Fibroblast of pulmonary artery (primary cell): ENCODE results near the gene IFI16.
A peak's percentile ranks its signal among the peaks of the same experiment; 100 is the strongest.
"Not testable (repeated sequence)": the region's sequence is repeated elsewhere in the genome, so short reads cannot be mapped to it uniquely, and the experiment has no call there.

Source experiments
- DNase-seq: peaks from one replicate; pipeline ENCODE4 v3.0.0-alpha.2; 2010; ENCODE audit warnings: low read depth
- H3K4me3 ChIP-seq: replicated peaks from 2 replicates; pipeline ENCODE4 v1.5.1; 2011; ENCODE audit warnings: low read depth, mild to moderate bottlenecking, control low read depth, low read length, moderate library complexity
- TF ChIP-seq, protein P1 (sequence below): IDR thresholded peaks from 2 replicates; pipeline ENCODE4 v1.5.1; 2011; ENCODE audit warnings: mild to moderate bottlenecking, control low read depth, low read length, inconsistent platforms; ENCODE audit errors: missing control alignments

The IFI16 gene

GRCh38 chr1:159005676-159006075 lies 4.0 kb upstream of the IFI16 start:
- H3K4me3 ChIP-seq: peak overlapping the region; percentile 10
- peak; percentile 83 for DNase-seq
- TF ChIP-seq, protein P1, sequence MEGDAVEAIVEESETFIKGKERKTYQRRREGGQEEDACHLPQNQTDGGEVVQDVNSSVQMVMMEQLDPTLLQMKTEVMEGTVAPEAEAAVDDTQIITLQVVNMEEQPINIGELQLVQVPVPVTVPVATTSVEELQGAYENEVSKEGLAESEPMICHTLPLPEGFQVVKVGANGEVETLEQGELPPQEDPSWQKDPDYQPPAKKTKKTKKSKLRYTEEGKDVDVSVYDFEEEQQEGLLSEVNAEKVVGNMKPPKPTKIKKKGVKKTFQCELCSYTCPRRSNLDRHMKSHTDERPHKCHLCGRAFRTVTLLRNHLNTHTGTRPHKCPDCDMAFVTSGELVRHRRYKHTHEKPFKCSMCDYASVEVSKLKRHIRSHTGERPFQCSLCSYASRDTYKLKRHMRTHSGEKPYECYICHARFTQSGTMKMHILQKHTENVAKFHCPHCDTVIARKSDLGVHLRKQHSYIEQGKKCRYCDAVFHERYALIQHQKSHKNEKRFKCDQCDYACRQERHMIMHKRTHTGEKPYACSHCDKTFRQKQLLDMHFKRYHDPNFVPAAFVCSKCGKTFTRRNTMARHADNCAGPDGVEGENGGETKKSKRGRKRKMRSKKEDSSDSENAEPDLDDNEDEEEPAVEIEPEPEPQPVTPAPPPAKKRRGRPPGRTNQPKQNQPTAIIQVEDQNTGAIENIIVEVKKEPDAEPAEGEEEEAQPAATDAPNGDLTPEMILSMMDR: no peak

GRCh38 chr1:159006210-159006807 lies 3.4 kb upstream of the IFI16 start:
- not testable (repeated sequence) for DNase-seq, H3K4me3 ChIP-seq

DNA sequence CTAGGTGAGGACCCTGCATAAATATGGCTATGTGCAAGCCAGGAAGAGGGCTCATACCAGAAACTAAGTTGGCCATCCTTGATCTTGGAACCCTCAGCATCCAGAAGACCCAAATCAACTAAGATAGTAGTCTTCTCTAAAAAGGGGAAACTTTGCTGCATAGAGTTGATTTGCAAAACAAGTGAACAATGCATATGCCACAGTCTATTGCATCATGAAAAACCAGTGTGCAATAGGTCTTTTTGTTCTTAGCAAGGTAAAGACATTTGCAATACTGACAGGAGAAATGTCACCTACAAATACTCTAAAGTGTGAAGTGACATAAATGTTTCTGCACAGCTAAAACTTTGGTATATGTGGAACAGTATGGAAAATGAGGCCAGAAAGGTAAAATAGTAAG lies 2.0 kb upstream of the IFI16 start:
- no peak overlapping the region for H3K4me3 ChIP-seq
- TF ChIP-seq, protein P1: no peak
- DNase-seq: no peak

DNA sequence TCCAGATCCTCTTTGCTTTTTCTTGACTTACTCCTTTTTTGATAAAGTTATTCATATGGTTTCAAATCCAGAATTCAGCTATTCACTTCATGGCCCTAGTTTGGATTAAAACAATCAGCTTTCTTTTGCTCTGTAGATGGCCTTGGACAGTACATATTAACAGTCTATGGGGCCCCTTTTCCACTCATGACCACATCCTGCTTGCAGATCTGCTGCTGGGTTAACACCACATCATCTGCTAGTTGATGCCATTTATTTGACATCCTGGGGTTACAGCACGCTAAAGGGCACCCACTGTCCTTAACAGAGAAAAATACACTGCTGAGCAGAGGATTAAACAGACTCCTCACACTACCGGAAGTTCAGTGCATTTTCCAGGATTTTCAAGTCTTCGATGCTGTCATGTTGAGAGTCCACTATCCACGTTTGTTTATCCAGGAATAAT lies 941 bp upstream of the IFI16 start:
- TF ChIP-seq, protein P1: no peak
- no peak overlapping the region for H3K4me3 ChIP-seq
- no peak for DNase-seq

GRCh38 chr1:159009287-159009686 lies 420 bp upstream of the IFI16 start:
- peak overlapping the region; percentile 72 for H3K4me3 ChIP-seq
- TF ChIP-seq, protein P1: no peak
- no peak for DNase-seq

DNA sequence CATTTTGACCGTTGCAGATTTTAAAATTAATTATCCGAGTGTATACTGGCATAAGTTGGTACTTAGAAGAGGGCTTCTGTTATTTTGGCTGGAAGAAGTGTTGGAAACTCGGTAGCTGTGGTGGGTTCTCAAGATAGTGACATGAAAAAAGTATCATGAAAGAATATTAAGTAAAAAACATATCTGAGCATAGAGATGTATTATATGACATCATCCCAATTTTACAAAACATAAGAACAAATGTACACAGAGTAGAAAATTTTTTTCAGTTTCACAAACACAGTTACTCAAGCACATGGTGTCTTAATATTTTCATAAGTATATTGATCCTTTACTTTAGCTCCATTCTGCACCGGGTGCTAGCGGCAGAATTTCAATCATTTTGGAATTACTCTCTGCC lies 684 bp downstream of the IFI16 start:
- H3K4me3 ChIP-seq: peak overlapping the region; percentile 72
- no peak for DNase-seq
- TF ChIP-seq, protein P1: no peak

GRCh38 chr1:159011001-159011400 lies 1.3 kb downstream of the IFI16 start:
- DNase-seq: not testable (repeated sequence)
- H3K4me3 ChIP-seq: peak overlapping the region; percentile 72

GRCh38 chr1:159011751-159012150 lies 2.0 kb downstream of the IFI16 start:
- H3K4me3 ChIP-seq: peak overlapping the region; percentile 72
- TF ChIP-seq, protein P1: no peak
- DNase-seq: no peak
